Measurements from ENCODE around the gene REXO1.

The REXO1 gene

GRCh38 chr19:1828279-1829238, 19.7 kb downstream of the REXO1 start:
- no peak for DNase-seq (ENCODE audit: low read depth in 2 of 2)

- DNase-seq (ENCODE audit: low read depth in 2 of 2) = no peak
These were observed 20.6 kb downstream of the REXO1 start for GRCh38 chr19:1827566-1828278.

GRCh38 chr19:1826557-1827521, 21.4 kb downstream of the REXO1 start:
- no peak for DNase-seq (ENCODE audit: low read depth in 2 of 2)

GRCh38 chr19:1825909-1826556, 22.2 kb downstream of the REXO1 start:
- peak; percentile 56 to 63 for DNase-seq (ENCODE audit: low read depth in 2 of 2)

DNA sequence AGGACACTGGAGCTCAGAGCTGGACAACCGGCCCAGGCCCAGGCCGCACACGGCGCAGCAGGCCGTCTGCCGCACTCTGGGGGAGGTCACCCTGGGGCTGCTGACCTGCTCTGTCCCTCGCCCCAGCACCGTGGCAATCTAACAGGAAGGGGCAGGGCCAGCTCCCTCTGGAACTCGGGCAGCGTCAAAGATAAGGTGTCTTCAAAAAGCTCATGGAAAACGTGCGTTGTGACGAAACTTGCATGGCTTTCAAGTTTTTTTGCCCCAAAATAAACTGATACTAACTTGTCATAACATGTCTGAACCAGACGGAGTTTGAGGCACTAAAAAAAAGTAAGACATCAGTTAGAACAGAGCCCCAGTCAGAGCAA, 24.0 kb downstream of the REXO1 start:
- DNase-seq (ENCODE audit: low read depth in 2 of 2) = no peak

GRCh38 chr19:1823539-1824251, 24.6 kb downstream of the REXO1 start:
- no peak for DNase-seq (ENCODE audit: low read depth in 2 of 2)

DNA sequence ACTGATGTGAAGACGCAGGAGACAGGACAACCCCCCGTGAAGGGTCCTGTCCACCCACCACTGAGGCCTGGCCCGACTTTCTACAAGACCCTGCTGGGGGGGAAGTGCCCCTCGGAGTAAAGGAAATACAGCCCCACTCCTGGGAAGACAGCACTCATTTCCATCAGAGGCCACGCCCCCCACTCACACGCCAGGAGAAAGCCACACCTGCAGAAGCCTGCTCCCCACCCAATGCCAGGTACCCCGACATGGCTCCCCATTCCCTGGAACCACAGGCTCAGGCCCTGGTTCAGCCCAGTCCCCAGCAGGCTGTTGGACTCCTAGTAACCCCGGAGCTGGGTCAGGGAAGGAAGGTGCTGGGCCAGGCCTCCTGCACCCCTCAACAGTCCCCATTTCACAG, 25.3 kb downstream of the REXO1 start:
- no peak for DNase-seq (ENCODE audit: low read depth in 2 of 2)

- no peak for DNase-seq (ENCODE audit: low read depth in 2 of 2)
These were observed 26.1 kb downstream of the REXO1 start for GRCh38 chr19:1822210-1822609.

- DNase-seq (ENCODE audit: low read depth in 2 of 2) = no peak
These were observed 28.7 kb downstream of the REXO1 start for GRCh38 chr19:1819341-1820255.

GRCh38 chr19:1818549-1819195, 29.6 kb downstream of the REXO1 start:
- DNase-seq (ENCODE audit: low read depth in 2 of 2) = no peak

- DNase-seq (ENCODE audit: low read depth in 2 of 2) = no peak
These were observed 30.6 kb downstream of the REXO1 start for GRCh38 chr19:1817553-1818179.

GRCh38 chr19:1816530-1817298, 31.6 kb downstream of the REXO1 start:
- no peak for DNase-seq (ENCODE audit: low read depth in 2 of 2)

DNA sequence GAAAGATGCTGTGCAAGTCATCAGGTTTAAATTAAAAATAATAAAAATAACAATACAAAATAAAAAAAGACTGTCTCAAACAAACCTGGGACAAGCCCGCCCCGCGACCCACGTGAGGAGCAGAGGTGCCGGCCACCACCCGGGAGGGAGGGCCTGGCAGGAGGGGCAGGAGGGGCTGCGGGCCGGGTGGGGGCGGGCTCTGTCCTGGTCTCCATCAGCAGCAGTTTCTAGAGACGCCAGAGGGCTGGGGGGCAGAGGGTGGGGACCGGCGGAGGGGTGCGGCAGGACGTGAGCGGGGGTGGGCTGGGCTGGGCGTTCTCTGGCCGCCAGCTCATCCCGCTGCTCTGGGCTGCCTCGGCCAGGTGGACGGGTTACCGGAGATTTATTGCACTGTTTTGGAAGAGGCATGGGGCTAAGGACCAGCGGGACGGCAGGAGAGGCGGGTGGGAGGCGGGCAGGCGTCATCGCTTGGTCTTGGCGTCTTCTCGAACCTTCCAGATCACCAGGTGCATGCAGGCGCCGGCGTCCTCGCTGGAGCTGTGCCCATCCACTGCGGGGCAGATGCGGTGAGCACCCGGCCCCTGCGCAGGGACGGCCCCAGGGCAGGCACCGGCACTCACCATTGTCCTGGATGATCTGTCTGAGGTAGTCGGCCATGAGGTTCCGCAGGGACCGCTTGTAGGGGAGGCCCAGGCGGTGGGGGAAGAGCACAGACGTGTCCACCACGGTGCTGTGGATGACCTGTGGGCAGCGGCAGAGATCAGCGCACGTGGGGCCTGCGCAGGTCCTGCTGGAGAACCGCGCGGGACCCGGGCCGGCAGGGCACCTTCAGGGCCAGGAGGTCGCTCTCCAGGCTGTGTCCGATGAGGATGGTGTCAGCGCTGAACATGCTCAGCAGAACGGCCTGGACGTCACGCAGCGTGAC, 32.4 kb downstream of the REXO1 start:
- no peak for DNase-seq (ENCODE audit: low read depth in 2 of 2)

DNA sequence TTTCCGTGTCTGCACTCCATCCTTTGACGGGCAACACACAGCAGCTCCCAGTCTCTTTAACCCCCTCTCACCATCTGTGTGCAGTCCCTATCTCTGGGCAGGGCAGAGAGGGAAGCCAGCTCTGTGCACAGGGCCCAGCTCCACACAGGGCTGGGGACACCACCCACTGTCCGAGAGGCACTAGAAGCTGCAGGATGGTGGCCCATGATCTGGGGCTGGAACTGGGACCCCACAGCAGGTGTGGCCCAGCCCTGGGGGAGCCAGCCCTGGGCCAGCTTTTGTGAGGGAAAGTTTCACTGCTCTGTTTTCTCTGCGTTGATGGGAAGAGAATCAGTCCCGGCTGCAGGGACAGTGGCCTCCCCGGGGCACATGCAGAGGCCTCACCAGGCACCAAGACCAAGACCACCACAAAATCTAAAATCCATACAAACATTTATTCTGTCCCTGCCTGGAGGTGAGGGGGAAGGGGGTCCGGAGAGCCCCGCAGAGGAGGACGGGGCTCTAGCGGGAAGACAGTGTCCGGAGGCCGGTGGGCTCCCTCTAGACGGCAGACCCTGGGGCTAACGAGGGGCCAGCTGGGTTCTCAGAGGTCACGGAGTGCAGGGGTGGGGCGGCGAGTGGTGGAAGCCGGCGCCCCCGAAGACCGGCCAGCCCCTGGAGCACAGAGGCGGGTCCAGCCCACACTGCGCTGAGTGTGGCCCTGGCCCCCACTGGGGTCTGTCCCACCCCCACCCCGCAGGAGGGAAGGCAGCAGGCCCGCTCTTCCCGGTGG, 33.3 kb downstream of the REXO1 start:
- no peak for DNase-seq (ENCODE audit: low read depth in 2 of 2)

- no peak for DNase-seq (ENCODE audit: low read depth in 2 of 2)
These were observed 33.9 kb downstream of the REXO1 start for GRCh38 chr19:1814391-1814790.

All from stimulated activated CD8-positive, alpha-beta memory T cell treated with anti-CD3 and anti-CD28 coated beads, Interleukin-2, amount 100 ng/mL, for 1 hour (primary cell).